Measurements from ENCODE around the gene THTPA. TPM values are rescaled to one million over a fixed set of nuclear protein-coding genes. Genes with fewer than 3 reads are reported as not detected.

THTPA gene, protein sequence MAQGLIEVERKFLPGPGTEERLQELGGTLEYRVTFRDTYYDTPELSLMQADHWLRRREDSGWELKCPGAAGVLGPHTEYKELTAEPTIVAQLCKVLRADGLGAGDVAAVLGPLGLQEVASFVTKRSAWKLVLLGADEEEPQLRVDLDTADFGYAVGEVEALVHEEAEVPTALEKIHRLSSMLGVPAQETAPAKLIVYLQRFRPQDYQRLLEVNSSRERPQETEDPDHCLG
- total RNA-seq: 3.8 and 6.2 TPM in 2 replicates

DNA sequence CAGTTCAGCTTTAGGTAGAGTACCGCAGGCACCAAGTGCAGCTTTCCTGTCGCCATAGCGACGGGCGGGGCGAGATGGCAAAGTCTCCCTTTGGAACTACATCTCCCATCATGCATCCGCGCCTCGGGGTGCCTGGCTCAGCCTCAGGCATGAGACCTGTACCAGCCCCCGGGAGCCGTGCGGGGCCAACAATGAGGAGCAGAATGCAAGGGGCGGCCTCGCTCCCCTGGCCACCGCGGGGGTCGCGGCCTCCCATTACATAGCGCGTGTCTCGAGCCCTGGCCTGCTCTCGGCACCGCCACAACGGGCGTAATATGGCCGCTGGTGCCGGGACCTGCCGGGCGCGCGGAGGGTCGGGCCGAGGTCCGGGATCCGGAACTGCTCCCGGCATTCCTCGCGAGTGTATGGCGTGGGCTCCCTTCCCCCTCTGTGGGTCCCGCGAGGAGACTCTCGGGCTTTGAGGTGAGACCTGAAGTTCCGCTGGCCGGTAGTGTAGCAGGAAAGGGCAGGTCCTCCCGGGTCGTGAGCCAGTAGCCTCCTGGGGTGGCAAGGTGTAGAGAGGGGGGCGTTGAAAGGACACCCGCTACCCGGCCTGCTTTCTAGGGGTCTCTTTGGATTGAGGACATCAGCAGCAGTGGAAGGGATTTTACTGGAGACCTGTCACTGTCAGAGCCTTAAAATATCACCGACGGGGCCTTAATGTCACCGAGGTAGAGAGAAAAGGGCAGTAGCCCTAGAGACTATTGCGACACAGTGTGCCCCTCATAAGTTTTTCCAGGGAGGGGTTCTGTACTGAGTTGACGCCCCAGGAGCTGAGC lies at the start of gene THTPA:
Gene THTPA, plus strand, starts transcription at position 390 of the 818 bp plus-strand sequence. CDS start 487 bp downstream, outside the sequence.

DNA sequence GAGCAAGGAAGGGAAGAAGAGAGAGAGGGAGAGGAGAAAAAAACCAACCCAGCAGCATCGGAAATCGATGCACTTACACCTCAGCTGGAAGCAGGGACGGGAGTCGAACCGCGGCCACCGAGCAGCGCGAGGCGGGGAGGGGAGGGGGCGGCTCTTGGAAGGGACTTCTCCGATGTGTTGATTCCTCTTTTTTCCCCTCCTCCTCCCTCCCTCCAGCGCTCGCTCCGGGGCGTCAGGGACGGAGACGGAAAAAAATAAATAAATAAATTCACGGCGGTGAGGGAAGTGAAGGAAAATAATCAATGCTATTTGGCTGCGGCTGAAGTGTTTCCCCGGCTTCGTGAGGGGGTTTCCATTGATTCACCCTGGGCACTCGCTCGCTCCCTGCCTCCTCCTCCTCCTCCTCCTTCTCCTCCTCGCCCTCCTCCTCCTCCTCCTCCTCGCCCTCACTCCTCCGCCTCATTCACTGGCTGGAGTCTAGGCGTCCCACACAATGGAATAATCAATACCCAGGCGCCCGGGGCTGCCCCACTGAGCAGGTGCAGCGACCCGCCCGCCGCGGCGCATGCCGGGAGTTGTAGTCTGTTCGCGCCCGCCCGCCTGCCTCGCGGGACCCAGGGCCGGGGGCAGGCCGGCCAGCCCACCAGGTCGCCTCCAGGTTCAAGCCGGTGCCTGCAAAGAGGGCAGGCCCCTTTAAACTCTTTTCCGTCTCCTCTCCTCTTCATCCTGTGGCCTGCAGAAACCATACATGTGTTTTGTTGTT lies 4.6 kb upstream of the THTPA start, which contains the start of gene ZFHX2:
Gene ZFHX2, minus strand, starts transcription at position 500 of the 763 bp plus-strand sequence. CDS start 16,440 bp downstream, outside the sequence.

DNA sequence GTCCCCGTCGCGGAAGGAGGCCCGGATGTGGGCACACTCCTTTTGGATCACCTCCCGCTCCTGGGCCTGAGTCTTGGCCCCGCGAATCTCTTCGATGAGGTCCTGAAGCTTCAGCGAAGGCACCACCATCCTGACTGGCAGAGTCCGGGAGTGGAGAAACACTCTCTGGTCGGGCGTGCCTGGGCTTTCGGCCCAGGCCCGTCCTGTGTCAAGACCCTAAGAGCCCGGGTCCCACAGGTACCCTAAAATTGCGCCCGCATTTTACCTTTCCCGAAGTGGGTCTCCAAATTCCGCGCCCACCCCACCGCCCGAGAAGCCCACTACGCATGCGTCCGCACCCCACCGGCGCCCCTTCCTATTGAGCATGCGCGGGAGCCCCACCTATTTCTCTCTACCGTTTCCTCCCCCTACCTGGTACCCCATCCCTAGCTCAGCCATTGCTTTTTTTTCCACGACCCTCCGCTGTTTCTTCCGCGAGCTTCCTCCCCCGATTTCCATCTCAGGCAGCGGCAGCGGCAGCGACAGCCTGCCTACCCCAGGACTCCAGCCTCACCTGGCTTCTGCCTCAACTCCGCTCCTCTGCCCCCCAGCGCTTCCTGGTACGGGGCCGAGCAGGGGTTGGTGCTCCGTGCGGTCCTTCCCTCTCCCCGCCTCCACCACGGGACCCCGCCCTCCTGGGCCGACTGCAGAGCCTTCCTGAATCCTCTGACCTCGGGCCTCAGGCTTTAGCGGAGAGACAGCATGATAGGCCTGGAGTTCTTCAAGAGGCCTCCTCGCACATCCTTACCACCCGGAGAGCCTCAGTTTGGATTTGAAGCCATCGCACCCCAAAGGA lies 11.3 kb downstream of the THTPA start, which contains the start of gene AP1G2:
Gene AP1G2, minus strand, starts transcription at position 606 of the 835 bp plus-strand sequence. Its CDS starts 477 bp downstream, at position 129.

DNA sequence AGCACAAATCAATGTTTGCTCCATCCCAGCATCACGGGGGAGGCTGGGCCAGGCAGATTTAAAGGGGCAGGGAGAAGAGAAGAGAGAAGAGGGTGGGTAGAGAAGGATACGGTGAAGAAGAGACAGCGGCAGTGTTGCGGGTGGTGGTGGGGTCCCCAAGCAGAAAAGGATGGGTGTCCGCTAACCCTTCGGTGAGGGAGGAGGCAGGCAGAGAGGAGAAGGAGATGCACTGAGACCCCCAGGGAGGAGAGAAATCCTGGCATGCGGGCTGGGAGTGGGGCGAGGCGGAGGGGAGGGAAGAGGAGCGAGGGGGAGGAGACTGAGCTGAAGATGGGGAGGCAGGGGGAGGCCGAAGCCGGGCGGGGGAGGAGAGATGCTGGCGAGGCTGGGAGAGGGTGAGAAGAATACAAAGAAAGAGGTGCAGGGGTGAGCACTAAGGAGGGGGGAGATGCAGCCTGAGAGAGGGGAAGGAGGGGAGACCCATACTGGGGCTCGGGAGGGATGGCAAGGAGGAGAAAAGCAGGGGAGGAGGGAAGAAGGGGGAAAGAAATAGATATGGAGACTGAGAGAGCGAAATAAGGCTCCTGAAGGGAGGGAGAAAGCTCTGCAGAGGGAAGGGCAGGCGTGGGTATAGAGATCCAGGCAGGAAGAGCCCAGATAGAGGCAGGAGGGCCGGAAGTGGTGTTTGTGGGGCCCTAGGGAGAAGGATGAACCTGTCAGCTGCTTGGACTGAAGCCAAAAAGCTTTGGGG lies 22.7 kb downstream of the THTPA start, which contains the start of gene JPH4:
Gene JPH4, minus strand, starts transcription at position 231 of the 751 bp plus-strand sequence. CDS start 1,337 bp downstream, outside the sequence.

Other genes starting within 250 kb of the THTPA start
- 13.7 and 24.8 TPM in 2 replicates for gene BCL2L2, start 249.4 kb upstream of the THTPA start, total RNA-seq
- gene PABPN1, start 234.8 kb upstream of the THTPA start, total RNA-seq: 41.1 and 57.9 TPM in 2 replicates
- gene SLC22A17, start 203.4 kb upstream of the THTPA start, total RNA-seq: 10.4 and 21.7 TPM in 2 replicates
- 1.8 and 3.6 TPM in 2 replicates for gene EFS, start 191.1 kb upstream of the THTPA start, total RNA-seq
- not detected in 2 replicates for gene IL25, start 183.5 kb upstream of the THTPA start, total RNA-seq
- gene CMTM5, start 179.2 kb upstream of the THTPA start, total RNA-seq: not detected in 2 replicates
- gene MYH6, start 148.0 kb upstream of the THTPA start, total RNA-seq: not detected in 2 replicates
- gene MYH7, start 120.6 kb upstream of the THTPA start, total RNA-seq: not detected in 2 replicates
- gene NGDN, start 86.6 kb upstream of the THTPA start, total RNA-seq: 18.3 and 24.4 TPM in 2 replicates
- not detected in 2 replicates for gene ZFHX2, start 4.5 kb upstream of the THTPA start, total RNA-seq
- 23.2 and 29.6 TPM in 2 replicates for gene AP1G2, start 11.5 kb downstream of the THTPA start, total RNA-seq
- not detected in 2 replicates for gene JPH4, start 22.5 kb downstream of the THTPA start, total RNA-seq
- 5.5 TPM in 1 of 2 replicates, not detected in the other for gene DHRS2, start 80.1 kb downstream of the THTPA start, total RNA-seq